ENCODE results near the gene RIN3.

RIN3 gene

DNA sequence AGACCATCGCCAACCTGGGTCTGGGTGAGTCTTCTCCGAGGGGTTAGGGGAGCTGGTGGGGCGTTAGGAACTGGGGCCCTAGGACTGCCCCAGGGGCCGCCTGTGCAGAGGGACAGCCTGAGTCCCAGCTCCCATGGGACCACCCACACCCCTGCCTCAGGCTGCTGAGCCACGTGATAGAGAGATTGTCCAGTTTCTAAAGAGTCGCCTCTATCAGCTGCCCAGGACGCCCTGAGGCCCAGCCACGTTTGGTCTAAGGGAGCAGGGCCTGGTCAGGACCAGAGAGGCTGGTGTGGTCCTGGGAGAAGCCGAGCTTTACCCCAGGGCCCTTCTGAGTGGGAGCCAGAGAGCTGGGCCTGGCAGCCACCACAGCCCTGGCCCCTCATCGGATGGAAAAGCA is 127.7 kb downstream of the RIN3 start:
- CTCF ChIA-PET: interaction anchor here (1.8 kb wide), 1 partner anchor 28 kb away, joined by 5 read pairs; no protein-coding TSS in a partner anchor

GRCh38 chr14:92644171-92644969 is 130.8 kb downstream of the RIN3 start:
- no peak for DNase-seq (ENCODE audit: low read depth, low spot score)
- no peak for TF ChIP-seq CTCF (IDR thresholded peaks at IDR 0.05; ENCODE audit: insufficient read depth, low read length, missing control alignments)
- POLR2A ChIA-PET: no interaction called here
- CTCF ChIA-PET: interaction anchor here (1.0 kb wide), 1 partner anchor 55 kb away, joined by 3 read pairs; no protein-coding TSS in a partner anchor
- no peak overlapping the region for H3K4me3 ChIP-seq (ENCODE audit: low read depth, low read length)

More for the DNA sequence above, 127.7 kb downstream of the RIN3 start:
- no peak for DNase-seq (ENCODE audit: low read depth, low spot score)
- POLR2A ChIA-PET: no interaction called here
- H3K4me3 ChIP-seq (ENCODE audit: low read depth, low read length): no peak overlapping the region
- TF ChIP-seq CTCF (IDR thresholded peaks at IDR 0.05; ENCODE audit: insufficient read depth, low read length, missing control alignments): no peak

DNA sequence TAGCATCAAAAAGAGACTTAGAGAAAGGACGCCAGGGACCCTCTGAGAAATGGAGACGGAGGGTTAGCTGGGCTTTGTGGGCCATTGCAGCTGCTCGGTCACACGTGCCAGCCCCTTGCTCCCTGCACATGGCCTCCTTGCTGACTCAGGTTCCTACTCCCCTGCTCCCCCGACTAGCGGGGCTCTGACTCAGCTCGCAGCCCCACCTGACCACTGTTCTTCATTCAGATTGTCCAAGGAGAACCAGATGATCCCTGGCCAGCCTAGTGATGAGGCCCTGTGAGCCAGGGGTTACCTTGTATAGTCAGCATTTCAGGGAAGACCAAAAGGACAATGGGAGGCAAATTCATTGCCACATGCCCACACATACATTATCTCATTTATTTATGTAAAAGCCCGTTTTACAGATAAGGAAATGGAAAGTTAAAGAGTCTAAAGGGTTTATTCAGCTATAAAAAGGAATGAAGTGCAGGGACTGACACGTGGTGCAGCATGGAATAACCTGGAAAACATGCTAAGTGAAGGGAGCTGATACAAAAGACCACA is 131.5 kb downstream of the RIN3 start:
- DNase-seq (ENCODE audit: low read depth, low spot score): no peak
- H3K4me3 ChIP-seq (ENCODE audit: low read depth, low read length): no peak overlapping the region
- TF ChIP-seq CTCF (IDR thresholded peaks at IDR 0.05; ENCODE audit: insufficient read depth, low read length, missing control alignments): no peak
- POLR2A ChIA-PET: interaction anchor here (0.7 to 2.1 kb wide), 4 partner anchors 11 to 538 kb away, joined by 3 to 14 read pairs (median 4); partner anchors contain the start of gene ATXN3
- CTCF ChIA-PET: interaction anchor here (1.0 kb wide), 1 partner anchor 55 kb away, joined by 3 read pairs; no protein-coding TSS in a partner anchor

DNA sequence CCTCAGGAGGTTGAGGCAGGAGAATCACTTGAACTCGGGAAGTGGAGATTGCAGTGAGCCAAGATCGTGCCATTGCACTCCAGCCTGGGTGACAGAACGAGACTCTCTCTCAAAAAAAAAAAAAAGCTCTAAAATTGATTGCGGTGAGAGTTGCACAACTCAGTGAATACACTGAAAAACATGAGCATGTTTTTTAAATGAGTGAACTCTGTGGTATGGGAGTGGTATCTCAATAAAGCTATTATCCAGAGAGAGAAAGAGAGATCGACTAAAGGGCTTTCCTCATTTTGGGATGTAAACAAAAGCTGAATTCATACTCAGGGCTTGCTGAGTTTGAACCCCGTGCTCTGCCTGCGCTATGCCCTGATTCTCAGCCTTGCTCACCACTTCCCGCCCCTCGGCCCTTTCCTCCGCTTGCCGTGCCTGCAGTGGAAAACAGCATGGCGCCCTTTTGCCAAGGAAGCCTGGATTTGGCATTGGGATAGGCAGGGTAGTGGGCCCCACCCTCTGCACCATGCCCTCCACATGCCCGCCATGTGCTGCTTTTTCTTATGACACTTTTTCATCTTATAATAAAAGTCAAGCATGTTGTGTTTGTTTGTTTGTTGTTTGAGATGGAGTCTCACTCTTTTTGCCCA is 132.4 kb downstream of the RIN3 start:
- POLR2A ChIA-PET: interaction anchor here (0.7 to 2.1 kb wide), 5 partner anchors 12 to 539 kb away, joined by 3 to 14 read pairs (median 3); partner anchors contain the start of gene ATXN3
- no peak for DNase-seq (ENCODE audit: low read depth, low spot score)

DNA sequence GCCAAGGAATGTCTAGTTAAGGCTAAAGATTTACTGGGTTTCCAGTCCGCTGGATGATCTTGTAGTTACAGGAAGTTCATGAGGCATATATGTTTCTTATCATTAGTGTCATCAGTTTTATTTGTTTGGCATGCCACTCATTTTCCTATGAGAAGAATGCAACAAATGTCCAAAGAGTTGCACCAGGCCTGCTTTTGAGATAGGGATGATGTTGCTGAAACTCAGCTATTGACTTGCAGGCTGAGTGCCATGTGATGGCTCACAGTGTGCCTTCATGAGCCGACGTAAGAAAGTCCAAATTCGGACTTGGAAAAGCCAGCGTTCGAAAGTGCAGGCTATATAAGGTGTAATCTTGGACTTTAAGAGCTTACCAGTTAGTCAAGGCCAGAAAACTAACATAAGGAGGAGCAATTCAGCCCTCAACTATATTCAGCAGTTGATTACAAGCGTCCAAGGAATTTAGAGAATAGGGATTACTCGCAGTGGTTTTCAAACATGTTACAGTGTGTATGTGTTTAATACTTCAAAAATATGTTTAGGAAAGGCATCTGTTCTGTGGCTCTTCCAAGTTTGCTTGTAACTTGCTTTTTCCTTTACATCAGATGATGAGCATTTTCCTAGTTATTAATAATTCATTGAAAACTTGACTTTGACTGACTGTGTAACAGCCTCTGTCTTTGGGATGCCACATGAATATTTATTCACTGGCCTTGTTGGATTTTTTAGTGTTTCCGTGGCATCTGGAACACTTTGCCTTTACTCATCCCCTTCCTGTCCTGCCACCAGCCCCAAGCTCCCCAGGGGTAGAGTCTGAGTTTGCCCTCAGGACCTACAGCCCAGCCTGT is 133.6 kb downstream of the RIN3 start:
- no peak overlapping the region for H3K4me3 ChIP-seq (ENCODE audit: low read depth, low read length)
- TF ChIP-seq CTCF (IDR thresholded peaks at IDR 0.05; ENCODE audit: insufficient read depth, low read length, missing control alignments): no peak
- ChIA-PET POLR2A (interaction anchor here (1.6 to 2.1 kb wide), 2 partner anchors 22 to 84 kb away, joined by 3 to 14 read pairs; no protein-coding TSS in a partner anchor), CTCF (interaction anchor here (0.6 to 1.2 kb wide), 4 partner anchors 10 to 1066 kb away, joined by 3 to 4 read pairs (median 3); no protein-coding TSS in a partner anchor)
- DNase-seq (ENCODE audit: low read depth, low spot score): peak; percentile 98

More for the DNA sequence above, 132.4 kb downstream of the RIN3 start:
- no peak overlapping the region for H3K4me3 ChIP-seq (ENCODE audit: low read depth, low read length)
- CTCF ChIA-PET: interaction anchor here (0.7 to 1.2 kb wide), 3 partner anchors 9 to 25 kb away, joined by 3 to 4 read pairs (median 4); no protein-coding TSS in a partner anchor
- TF ChIP-seq CTCF (IDR thresholded peaks at IDR 0.05; ENCODE audit: insufficient read depth, low read length, missing control alignments): no peak
